SH-SY5Y (cell line): ENCODE results near the gene PDE4D.

ENCODE experiments used
- GATA2 ChIP-seq: IDR thresholded peaks from 2 replicates; pipeline ENCODE4 v1.6.1; 2011; ENCODE audit warnings: mild to moderate bottlenecking, low read depth, low read length
- GATA3 ChIP-seq: IDR thresholded peaks from 2 replicates; pipeline ENCODE4 v1.6.1; 2011; ENCODE audit warnings: low read depth, mild to moderate bottlenecking, low read length, moderate library complexity

DNA sequence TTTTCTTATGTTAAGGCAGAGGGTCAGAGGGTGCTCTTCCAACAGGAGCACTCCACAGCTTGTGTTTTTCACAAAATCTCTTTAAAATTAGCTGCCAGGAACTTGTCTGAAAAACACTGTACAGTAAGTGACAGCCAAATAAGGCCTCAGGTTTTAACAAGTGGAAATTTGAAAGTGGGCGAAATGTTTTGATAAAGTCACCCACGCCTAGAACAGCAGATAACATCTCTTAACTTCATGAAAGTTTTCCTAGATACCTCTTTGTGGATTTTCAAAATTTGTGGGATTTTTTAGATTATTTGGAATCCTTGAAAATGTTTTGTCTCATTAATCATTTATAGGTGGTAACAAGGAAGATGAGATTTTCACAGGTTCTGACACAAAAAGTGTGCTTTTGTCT is 121.3 kb downstream of the PDE4D start:
- TF ChIP-seq GATA2 (no peak), GATA3 (no peak)
